Sciatic nerve (tissue), 2 donors: ENCODE data around the gene LAMA4. TPM values are rescaled to one million over a fixed set of nuclear protein-coding genes. Genes with fewer than 3 reads are reported as not detected.

ENCODE experiments used
- ATAC-seq: fragments of 200-7000 bp; cut with Tn5 transposase; one replicate; pipeline ENCODE4 v1.9.1; 2020; ENCODE audit warnings: mild to moderate bottlenecking, moderate library complexity
- DNase-seq: peaks from one replicate; pipeline ENCODE4 v3.0.0-alpha.2; 2020; ENCODE audit warnings: low spot score
- intact Hi-C: fragments of 100-400 bp; cut with DNase I; formaldehyde crosslinking; loops from one replicate; pipeline ENCODE4 v1.14.2; 2022
- total RNA-seq: library from RNA; stranded (reverse); fragmentation: NEBNext Ultra II Directional; extraction: Animal tissue kit (Norgen Biotek cat#: 25700); gene quantifications from one replicate; pipeline ENCODE4 v1.2.1, GENCODE V29; 2021
- donor health status: DM: no; HTN: no; CAD: no.
- donor health status: DM: no; HTN: no; CAD: no.

The LAMA4 gene, protein sequence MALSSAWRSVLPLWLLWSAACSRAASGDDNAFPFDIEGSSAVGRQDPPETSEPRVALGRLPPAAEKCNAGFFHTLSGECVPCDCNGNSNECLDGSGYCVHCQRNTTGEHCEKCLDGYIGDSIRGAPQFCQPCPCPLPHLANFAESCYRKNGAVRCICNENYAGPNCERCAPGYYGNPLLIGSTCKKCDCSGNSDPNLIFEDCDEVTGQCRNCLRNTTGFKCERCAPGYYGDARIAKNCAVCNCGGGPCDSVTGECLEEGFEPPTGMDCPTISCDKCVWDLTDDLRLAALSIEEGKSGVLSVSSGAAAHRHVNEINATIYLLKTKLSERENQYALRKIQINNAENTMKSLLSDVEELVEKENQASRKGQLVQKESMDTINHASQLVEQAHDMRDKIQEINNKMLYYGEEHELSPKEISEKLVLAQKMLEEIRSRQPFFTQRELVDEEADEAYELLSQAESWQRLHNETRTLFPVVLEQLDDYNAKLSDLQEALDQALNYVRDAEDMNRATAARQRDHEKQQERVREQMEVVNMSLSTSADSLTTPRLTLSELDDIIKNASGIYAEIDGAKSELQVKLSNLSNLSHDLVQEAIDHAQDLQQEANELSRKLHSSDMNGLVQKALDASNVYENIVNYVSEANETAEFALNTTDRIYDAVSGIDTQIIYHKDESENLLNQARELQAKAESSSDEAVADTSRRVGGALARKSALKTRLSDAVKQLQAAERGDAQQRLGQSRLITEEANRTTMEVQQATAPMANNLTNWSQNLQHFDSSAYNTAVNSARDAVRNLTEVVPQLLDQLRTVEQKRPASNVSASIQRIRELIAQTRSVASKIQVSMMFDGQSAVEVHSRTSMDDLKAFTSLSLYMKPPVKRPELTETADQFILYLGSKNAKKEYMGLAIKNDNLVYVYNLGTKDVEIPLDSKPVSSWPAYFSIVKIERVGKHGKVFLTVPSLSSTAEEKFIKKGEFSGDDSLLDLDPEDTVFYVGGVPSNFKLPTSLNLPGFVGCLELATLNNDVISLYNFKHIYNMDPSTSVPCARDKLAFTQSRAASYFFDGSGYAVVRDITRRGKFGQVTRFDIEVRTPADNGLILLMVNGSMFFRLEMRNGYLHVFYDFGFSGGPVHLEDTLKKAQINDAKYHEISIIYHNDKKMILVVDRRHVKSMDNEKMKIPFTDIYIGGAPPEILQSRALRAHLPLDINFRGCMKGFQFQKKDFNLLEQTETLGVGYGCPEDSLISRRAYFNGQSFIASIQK (N-terminal part only)
- total RNA-seq: 332 TPM

DNA sequence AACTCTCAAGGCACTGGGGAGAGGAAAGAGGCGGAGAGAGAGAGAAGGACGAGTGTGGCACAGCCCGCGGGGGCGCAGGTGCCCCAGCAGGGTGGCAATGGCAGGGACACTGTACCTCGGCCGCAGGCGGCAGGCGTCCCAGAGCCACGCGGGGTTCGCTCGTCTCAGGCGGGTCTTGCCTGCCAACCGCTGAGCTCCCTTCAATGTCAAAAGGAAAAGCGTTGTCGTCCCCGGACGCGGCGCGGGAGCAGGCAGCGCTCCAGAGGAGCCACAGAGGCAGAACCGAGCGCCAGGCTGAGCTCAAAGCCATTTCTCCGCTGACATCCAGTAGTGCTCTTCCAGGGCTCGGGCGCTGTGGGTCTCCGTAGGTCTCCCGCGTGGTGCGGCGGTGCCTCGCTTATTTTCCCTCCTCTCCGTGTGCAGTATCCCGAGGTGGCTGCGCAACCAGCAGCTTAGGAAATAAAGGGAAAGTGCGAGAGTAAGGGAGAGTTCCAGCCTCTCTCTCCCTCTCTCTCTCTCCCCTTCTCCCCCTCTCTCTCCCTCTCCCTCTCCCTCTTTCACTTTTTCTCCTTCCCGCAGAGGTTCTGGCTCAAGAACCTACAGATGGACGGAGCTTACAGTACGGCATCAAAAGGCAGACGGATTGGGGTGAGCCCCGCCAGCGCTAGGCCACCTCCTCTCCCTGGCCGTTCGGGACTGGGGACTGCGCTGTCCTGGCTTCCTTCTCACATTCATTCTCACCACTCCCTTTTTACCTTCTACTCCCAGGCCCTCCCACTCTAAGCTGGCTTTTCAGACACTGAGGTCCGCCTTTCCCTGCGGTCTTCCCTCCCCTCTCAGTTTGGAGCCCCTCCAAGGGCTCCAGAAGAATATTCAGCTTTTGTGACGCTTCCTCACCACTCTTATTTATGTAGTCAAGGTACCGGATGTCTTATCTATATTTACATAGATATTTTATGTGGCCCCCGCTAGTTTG, at the start of gene LAMA4:
LAMA4 (minus strand) TSS at position 727 of the 976 bp plus-strand sequence; CDS start at position 310, 417 bp downstream.
- intact Hi-C loops: loop anchor here (10.0 kb wide), 1 partner anchor 79 kb away; no protein-coding TSS in a partner anchor

DNA sequence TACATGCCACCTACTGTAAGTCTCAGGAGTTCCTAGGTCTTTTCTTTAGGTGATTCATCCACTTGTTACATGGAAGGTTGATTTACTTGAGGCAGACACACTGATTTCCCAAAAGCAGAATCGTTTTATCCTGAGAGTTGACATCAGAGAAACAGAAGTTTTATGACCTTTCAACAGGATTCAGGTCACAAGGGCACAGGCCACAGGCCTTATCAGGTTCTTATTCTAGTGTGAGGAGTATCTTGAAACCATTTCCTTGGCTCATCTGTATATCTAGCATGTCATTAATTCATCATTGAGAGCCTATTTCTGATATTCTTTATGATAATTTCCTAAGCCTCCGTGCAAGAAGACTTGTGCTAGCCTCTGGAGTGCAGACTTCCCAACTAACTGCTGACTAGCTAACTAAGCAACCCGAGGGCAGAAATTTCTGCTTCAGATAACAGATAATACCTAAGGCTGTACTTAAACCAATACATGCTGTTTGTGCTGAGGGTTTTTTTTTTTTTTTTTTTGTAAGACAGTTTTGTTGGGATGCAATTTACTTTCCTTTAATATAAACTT, 47.9 kb upstream of the LAMA4 start:
- intact Hi-C loops: no loop called here
- no peak for DNase-seq
- ATAC-seq: no peak

More for the DNA sequence above, at the start of gene LAMA4:
- DNase-seq (peak; percentile 69), ATAC-seq (peak; percentile 80)

- DNase-seq (no peak), ATAC-seq (no peak)
- intact Hi-C loops: no loop called here
Measured at GRCh38 chr6:112300896-112301295, 46.5 kb upstream of the LAMA4 start.

DNA sequence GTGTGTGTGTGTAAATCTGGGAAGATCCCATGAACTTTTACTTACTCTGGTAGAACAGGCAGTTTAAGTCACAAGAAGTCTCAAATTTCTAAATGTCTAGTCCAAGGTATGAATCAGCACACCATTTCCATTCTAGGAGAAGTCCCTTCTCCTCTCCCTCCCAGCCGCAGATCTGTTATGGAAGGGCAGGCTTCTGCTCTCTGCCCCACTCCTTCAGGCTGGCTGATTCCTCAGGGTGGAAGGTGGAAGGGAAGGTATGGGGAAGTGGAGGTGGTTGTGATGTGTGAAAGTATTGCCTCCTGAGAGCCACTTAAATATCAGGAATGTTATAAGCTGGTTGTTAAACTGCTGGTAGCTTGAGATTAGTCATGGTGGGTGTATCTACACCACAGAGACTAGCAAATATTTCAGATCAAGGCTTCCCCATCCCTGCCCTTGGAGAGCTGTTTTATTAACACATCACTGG, 44.5 kb upstream of the LAMA4 start:
- no peak for DNase-seq
- intact Hi-C loops: no loop called here

DNA sequence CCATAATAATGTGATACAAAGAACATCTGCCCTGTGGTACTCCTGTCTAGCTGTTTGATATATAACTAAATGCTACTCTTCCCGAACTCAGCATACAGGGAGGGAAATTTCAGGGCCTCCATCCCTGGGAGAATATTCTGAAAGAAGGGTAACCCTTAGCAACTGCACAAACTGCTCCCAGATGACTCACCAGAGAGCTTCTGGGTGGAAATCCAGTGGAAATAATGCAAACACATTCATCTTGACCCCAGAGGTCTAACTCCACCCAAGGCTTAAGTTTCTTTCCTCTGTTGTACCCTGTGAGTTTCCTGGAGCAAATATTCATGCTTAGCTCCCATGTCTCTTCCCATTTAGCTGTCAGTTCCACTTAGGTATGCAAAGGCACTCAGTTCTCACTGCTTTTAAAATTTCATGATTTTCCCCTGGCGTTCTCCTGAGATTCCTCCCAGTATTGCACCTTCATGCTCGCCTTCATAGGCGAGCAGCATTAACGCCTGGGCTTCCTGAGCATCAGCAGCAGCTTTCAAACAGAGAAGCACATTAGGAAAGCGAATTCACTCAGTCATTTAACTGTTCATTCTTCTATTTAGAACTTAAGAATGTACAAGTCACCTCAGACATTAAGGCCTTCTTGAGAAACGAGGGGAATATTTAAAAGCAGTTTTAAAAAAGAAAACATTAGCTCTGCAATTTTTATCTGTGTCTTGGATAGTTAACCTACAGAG, 43.8 kb upstream of the LAMA4 start:
- peak; percentile 80 for ATAC-seq
- intact Hi-C loops: no loop called here
- DNase-seq: no peak

More for the DNA sequence above, 44.5 kb upstream of the LAMA4 start:
- ATAC-seq: peak; percentile 54

DNA sequence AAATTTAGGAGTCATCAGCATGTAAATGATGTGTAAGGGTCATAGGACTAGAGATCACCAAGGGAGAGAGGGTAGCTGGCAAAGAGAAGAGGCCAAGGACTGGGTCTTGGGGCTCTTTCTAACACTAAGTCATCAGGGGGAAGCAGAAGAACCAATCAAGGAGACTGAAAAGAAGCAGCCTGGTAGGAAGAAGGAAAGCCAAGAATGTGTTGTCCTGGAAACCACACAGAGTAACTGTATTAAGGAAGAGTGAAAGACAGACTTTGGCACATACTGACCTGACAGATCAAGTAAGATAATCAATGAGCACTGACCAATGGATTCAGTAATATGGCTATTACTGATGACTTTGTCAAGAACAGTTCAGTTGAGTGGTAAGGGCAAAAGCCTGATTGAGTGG, 42.3 kb upstream of the LAMA4 start:
- DNase-seq: no peak
- no peak for ATAC-seq
- intact Hi-C loops: no loop called here

GRCh38 chr6:112296122-112296521, 41.8 kb upstream of the LAMA4 start:
- ATAC-seq: no peak
- intact Hi-C loops: no loop called here
- no peak for DNase-seq

DNA sequence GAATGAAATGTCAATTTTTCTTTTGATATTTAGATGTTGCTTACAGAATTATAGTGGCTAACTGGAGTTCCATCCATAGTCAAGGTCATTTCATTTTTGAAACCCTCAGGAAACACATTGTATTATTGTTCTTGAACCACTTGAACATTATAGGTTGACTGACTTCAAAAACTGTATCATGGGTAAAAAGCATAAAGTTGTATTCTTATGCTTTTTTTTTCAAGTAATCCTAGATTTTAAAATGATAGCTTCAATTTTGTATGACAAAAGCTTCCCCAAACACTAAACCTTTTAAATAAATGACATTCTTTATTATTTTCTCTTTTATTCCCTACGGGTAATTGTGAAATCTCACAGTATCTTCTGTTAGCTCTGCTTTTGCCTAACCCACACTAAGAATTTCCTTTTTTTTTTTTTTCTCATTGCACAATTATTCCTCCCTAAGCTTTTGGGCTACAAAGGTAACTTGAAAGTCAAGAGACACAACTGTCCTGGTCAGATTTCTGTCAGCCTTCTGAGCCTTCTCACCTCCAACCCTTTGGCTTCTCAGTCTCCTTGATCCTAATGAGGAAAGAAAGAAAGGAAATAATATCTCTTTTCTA, 36.9 kb upstream of the LAMA4 start:
- intact Hi-C loops: no loop called here
- peak; percentile 58 for ATAC-seq
- no peak for DNase-seq

DNA sequence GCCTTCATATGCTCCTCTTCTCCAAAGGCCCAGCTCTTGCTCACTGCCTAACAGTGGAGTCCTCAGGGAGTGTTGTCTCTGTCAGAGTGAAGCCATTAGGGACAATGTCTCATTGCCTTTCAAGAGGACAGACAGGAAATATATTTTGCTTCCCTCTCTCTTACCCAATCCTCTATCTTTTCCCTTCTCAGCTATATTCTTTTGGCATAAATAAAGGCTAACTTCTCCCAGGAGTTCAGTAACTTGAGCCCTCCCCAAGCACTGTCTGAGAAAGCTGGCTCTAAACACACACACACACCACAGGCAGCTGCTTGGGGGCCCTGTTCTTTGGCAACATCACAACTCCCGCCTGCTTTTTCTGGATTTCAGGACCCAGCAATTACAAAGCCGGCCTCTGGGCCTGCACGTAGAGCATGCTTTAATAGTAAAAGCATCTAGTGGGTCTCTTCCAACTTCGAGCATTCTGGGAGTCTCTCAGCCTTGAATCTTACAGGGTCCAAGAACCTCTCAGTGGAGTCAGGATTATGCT, 34.7 kb upstream of the LAMA4 start:
- peak; percentile 96 for ATAC-seq
- intact Hi-C loops: no loop called here
- peak; percentile 81 for DNase-seq

DNA sequence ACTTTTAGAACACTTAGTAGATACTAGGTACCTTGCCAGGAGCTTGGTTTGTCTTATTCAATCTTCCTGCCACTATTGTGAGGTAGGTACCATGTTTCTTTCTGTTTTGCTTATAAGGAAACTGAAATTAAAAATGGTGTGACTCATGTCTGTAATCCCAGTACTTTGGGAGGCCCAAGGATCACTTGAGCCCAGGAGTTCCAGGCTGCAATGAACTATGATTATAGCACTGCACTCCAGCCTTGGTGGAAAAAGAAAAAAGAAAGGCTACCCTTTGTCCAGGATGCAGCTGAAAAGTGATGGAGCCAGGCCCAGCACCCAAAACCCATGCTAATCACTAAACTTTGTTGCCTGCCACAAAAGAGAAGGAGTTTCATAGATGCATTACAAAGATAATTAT, 34.1 kb upstream of the LAMA4 start:
- intact Hi-C loops: no loop called here
- DNase-seq: no peak
- ATAC-seq: no peak

- DNase-seq: no peak
- no peak for ATAC-seq
- intact Hi-C loops: no loop called here
Measured at GRCh38 chr6:112287577-112288225, 33.3 kb upstream of the LAMA4 start.

GRCh38 chr6:112286500-112287144, 32.3 kb upstream of the LAMA4 start:
- no peak for ATAC-seq
- DNase-seq: no peak
- intact Hi-C loops: no loop called here

- intact Hi-C loops: no loop called here
Measured at GRCh38 chr6:112286010-112286409, 31.6 kb upstream of the LAMA4 start.

GRCh38 chr6:112284603-112285002, 30.2 kb upstream of the LAMA4 start:
- DNase-seq (no peak), ATAC-seq (no peak)
- intact Hi-C loops: no loop called here

More at GRCh38 chr6:112286010-112286409, 31.6 kb upstream of the LAMA4 start:
- DNase-seq (no peak), ATAC-seq (no peak)

DNA sequence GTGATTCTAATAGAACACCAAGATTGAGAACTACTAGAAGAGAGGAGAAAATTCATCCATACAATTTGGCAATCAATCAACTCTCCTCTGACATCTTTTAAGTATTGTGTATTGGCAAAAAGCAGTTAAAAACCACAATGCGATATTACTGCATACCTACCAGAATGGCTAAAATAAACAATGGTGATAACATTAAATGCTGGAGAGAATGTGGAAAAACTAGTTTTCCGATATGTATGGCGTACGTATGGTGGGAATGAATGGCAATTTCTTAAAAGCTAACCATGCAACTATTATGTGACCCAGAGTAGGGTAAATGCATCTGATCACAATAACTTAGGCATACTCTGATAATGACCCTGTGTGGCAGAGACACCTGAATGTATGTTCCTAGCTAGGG, 29.3 kb upstream of the LAMA4 start:
- no peak for ATAC-seq
- DNase-seq: no peak
- intact Hi-C loops: no loop called here
